HG03280 (cell line): ENCODE data around the gene MAGEA3.
"Not testable (repeated sequence)": the region's sequence is repeated elsewhere in the genome, so short reads cannot be mapped to it uniquely, and the experiment has no call there.

Experiments
- ATAC-seq: cut with Tn5 transposase; IDR thresholded peaks from one replicate; pipeline ENCODE4 v1.9.1; 2021; ENCODE audit warnings: mild to moderate bottlenecking, moderate library complexity; ENCODE audit not compliant: unreplicated experiment

Gene MAGEA3, protein sequence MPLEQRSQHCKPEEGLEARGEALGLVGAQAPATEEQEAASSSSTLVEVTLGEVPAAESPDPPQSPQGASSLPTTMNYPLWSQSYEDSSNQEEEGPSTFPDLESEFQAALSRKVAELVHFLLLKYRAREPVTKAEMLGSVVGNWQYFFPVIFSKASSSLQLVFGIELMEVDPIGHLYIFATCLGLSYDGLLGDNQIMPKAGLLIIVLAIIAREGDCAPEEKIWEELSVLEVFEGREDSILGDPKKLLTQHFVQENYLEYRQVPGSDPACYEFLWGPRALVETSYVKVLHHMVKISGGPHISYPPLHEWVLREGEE

GRCh38 chrX:152697952-152698931, at the start of gene MAGEA3:
Gene MAGEA3, plus strand, starts transcription at chrX:152698794. Its CDS starts 2,039 bp downstream, at chrX:152700833.
- not testable (repeated sequence) for ATAC-seq

DNA sequence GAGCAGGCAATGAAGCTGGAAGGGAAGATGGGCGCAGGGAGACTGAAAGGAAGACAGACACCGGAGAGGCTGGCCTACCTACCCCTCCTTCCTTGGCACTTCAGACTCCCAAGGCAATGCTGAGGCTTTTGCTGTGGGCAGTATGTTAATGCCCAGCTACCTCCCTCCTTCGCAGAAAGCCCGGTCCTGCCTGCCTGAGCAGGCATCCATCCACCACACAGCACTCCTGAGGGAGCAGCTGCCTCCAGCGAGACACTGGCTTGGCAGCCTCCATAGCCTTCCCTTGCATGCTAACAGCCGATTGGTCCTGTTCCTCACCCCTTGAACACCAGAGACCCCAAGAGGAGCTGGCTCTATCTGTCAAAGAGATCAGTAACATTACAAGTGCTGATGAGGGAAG, 46.5 kb upstream of the MAGEA3 start:
- no peak for ATAC-seq

GRCh38 chrX:152652467-152652866, 46.1 kb upstream of the MAGEA3 start:
- no peak for ATAC-seq

DNA sequence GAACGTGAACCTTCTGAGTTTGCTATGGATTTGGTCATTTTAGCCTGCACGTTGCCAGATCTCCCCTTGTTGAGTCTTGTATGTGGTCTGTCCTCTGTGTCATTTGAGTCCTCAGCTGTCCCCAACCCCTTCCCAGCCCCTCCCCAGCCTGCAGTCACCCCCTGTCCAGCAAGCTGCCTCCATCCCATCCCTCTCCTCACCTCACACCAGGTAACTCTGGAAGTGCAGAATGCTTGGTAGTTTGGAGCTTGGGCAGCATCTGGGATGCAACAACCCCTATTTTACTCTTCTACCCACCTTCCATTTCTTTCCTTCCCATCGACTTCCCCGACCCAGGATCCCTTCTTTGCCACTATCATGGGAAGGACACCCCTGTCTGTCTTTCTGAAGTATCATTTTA, 42.5 kb upstream of the MAGEA3 start:
- ATAC-seq, result no peak

GRCh38 chrX:152656890-152657289, 41.7 kb upstream of the MAGEA3 start:
- no peak for ATAC-seq

GRCh38 chrX:152658302-152658701, 40.3 kb upstream of the MAGEA3 start:
- no peak for ATAC-seq

DNA sequence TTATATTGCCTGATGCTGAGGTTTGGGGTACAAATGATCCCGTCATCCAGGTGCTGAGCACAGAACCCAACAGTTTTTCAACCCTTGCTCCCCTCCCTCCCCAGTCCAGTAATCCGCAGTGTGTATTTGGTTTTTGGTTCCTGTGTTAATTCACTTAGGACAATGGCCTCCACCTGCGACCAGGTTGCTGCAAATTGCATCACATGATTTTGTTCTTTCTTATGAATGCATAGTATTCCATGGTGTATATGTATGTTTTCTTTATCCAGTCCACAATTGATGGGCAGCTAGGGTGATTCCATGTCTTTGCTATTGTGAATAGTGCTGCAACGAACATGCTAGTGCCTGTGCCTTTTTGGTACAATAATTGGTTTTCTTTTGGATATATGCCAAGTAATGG, 35.5 kb upstream of the MAGEA3 start:
- no peak for ATAC-seq

- no peak for ATAC-seq
These were observed 24.5 kb upstream of the MAGEA3 start for GRCh38 chrX:152674135-152674534.

- not testable (repeated sequence) for ATAC-seq
These were observed 23.9 kb upstream of the MAGEA3 start for GRCh38 chrX:152674652-152675051.

DNA sequence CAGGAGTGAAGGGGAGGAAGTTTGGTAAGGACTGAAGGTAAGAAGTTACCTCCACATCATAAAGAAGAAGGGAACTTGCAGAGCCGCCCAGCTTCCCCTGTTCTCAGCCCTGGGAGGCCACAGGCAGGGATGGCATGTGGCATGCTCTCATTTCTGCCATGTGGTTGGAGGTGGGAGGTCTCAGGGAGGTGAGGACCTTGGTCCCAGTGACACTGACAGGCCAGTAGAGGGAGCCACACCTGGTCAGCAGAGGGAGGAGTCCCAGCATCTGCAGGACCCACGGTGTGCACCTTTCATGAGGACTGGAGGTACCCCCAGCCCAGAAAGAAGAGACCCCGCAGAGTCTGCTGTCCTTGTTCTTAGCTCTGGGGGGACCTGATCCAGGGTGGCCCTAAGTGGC, 17.6 kb upstream of the MAGEA3 start:
- peak; percentile 77 for ATAC-seq

DNA sequence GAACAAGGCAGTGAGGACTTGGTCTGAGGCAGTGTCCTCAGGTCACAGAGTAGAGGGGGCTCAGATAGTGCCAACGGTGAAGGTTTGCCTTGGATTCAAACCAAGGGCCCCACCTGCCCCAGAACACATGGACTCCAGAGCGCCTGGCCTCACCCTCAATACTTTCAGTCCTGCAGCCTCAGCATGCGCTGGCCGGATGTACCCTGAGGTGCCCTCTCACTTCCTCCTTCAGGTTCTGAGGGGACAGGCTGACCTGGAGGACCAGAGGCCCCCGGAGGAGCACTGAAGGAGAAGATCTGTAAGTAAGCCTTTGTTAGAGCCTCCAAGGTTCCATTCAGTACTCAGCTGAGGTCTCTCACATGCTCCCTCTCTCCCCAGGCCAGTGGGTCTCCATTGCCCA, 1.8 kb downstream of the MAGEA3 start:
- not testable (repeated sequence) for ATAC-seq

- not testable (repeated sequence) for ATAC-seq
These were observed 7.9 kb downstream of the MAGEA3 start for GRCh38 chrX:152706500-152706899.

DNA sequence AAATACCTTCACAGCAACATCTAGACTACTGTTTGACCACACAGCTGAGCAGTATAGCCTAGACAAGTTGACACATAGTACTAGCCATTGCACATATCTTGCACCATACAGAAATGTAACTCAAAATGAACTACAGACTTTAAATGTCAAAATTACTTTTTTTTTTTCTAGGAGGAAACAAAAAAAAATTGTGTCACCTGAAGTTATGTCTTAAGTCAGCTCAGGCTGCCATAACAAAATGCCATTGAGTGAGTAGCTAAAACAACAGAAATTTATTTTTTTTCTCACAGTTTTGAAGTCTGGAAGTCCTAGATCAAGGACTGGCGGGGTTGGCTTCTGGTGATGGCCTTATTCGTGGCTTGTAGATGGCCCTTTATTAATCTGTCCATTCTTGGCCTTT, 10.6 kb downstream of the MAGEA3 start, which contains the start of gene CSAG2:
TSS of gene CSAG2 (minus strand) at position 101 of the 400 bp plus-strand sequence. CDS start 161 bp downstream, outside the sequence.
- not testable (repeated sequence) for ATAC-seq

GRCh38 chrX:152713195-152713594, 14.6 kb downstream of the MAGEA3 start:
- not testable (repeated sequence) for ATAC-seq

- not testable (repeated sequence) for ATAC-seq
These were observed 15.5 kb downstream of the MAGEA3 start, which contains the start of gene MAGEA2B for GRCh38 chrX:152713815-152714787. Gene MAGEA2B, plus strand, starts transcription at chrX:152714628. Its CDS starts 2,479 bp downstream, at chrX:152717107.

- ATAC-seq, result no peak
These were observed 26.8 kb downstream of the MAGEA3 start for GRCh38 chrX:152725409-152725808.

DNA sequence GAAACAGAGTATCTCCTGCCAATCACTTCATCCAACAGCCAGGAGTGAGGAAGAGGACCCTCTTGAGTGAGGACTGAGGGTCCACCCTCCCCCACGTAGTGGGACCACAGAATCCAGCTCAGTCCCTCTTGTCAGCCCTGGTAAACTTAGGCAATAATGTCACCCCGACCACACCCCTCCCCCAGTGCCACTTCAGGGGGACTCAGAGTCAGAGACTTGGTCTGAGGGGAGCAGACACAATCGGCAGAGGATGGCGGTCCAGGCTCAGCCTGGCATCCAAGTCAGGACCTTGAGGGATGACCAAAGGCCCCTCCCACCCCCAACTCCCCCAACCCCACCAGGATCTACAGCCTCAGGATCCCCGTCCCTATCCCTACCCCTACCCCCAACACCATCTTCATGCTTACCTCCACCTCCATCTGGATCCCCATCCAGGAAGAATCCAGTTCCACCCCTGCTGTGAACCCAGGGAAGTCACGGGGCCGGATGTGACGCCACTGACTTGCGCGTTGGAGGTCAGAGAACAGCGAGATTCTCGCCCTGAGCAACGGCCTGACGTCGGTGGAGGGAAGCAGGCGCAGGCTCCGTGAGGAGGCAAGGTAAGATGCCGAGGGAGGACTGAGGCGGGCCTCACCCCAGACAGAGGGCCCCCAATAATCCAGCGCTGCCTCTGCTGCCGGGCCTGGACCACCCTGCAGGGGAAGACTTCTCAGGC, 34.8 kb downstream of the MAGEA3 start, which contains the start of the genes CSAG1 and MAGEA12:
TSS of gene CSAG1 (minus strand) at position 461 of the 715 bp plus-strand sequence. CDS start 1,261 bp downstream, outside the sequence.
TSS of gene MAGEA12 (plus strand) at position 497 of the 715 bp plus-strand sequence. CDS start 2,405 bp downstream, outside the sequence.
- ATAC-seq, result no peak

DNA sequence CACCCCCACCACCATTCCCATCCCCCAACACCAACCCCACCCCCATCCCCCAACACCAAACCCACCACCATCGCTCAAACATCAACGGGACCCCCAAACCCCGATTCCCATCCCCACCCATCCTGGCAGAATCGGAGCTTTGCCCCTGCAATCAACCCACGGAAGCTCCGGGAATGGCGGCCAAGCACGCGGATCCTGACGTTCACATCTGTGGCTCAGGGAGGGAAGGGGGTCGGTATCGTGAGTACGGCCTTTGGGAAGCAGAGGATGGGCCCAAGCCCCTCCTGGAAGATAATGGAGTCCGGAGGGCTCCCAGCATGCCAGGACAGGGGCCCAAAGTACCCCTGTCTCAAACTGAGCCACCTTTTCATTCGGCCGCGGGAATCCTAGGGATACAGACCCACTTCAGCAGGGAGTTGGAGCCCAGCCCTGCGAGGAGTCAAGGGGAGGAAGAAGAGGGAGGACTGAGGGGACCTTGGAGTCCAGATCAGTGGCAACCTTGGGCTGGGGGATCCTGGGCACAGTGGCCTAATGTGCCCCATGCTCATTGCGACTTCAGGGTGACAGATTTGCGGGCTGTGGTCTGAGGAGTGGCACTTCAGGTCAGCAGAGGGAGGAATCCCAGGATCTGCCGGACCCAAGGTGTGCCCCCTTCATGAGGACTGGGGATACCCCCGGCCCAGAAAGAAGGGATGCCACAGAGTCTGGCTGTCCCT, 35.7 kb downstream of the MAGEA3 start:
- not testable (repeated sequence) for ATAC-seq

- no peak for ATAC-seq
These were observed 36.5 kb downstream of the MAGEA3 start for GRCh38 chrX:152735101-152735500.
